Thyroid gland (tissue), 4 donors: Measurements from ENCODE around the gene ZNF398. TPM values are rescaled to one million over a fixed set of nuclear protein-coding genes. Genes with fewer than 3 reads are reported as not detected.

Experiments used
- DNase-seq, 2 donors: peaks; one replicate each; pipeline ENCODE4 v3.0.0-alpha.2; 2019
- H3K27ac ChIP-seq, 3 donors: fragments of 200-600 bp; sonication (generic); 1 replicate in 2 of 3; 2 replicates in 1 of 3; pipeline ENCODE4 v1.5.1; 2016 to 2019; ENCODE audit warnings: mild to moderate bottlenecking in 1 of 3, moderate library complexity in 1 of 3
- H3K27me3 ChIP-seq: fragments of 200-600 bp; sonication (generic); one replicate; pipeline ENCODE4 v1.5.1; 2019
- H3K36me3 ChIP-seq, 2 donors: fragments of 200-600 bp; sonication (generic); one replicate each; pipeline ENCODE4 v1.5.1; 2016 to 2019
- H3K4me1 ChIP-seq, 2 donors: fragments of 200-600 bp; sonication (generic); one replicate each; pipeline ENCODE4 v1.5.1; 2017 to 2019
- H3K4me3 ChIP-seq, 3 donors: fragments of 200-600 bp; sonication (generic); replicated peaks in 1 of 3; 1 replicate in 2 of 3; 2 replicates in 1 of 3; pipeline ENCODE4 v1.5.1; 2016; ENCODE audit warnings: mild to moderate bottlenecking in 1 of 3
- H3K9me3 ChIP-seq: fragments of 200-600 bp; sonication (generic); one replicate; pipeline ENCODE4 v1.5.1; 2017
- POLR2A ChIP-seq, 2 donors: fragments of 450-650 bp; IDR thresholded peaks; one replicate each; pipeline ENCODE4 v1.6.1; 2017; ENCODE audit warnings: antibody characterized with exemption in 2 of 2, mild to moderate bottlenecking in 2 of 2, moderate library complexity in 1 of 2
- WGBS, 2 donors: methylation state at CpG; one replicate each; pipeline ENCODE4 v1.1.5; 2017; 5-methylcytosine and 5-hydroxymethylcytosine counted together
- intact Hi-C: fragments of 100-400 bp; cut with DNase I; formaldehyde crosslinking; loops from one replicate; pipeline ENCODE4 v1.15.1; 2023
- small RNA-seq: library from RNA; depleted of rRNA; stranded (forward); fragments of <200 nt; gene quantifications from one replicate; pipeline ENCODE3, GENCODE V24; 2016
- total RNA-seq, 4 donors: library from RNA; depleted of rRNA; stranded (reverse); fragments of >200 nt; gene quantifications; one replicate each; pipeline ENCODE4 v1.2.3, GENCODE V29; 2016
- TF ChIP-seq, protein P1 (sequence below), 6 experiments: fragments of 200-600 bp in 3 of 6; fragments of 450-650 bp in 3 of 6; sonication (generic) in 3 of 6; IDR thresholded peaks; one replicate each; pipeline ENCODE4 v1.5.1; 2016 to 2019; ENCODE audit warnings: antibody characterized with exemption in 6 of 6, mild to moderate bottlenecking in 2 of 6, inconsistent platforms in 1 of 6, moderate library complexity in 1 of 6

Gene ZNF398
- total RNA-seq, 4 donors from 2014 or later: 19.6 to 29.9 (median 23.0) TPM

DNA sequence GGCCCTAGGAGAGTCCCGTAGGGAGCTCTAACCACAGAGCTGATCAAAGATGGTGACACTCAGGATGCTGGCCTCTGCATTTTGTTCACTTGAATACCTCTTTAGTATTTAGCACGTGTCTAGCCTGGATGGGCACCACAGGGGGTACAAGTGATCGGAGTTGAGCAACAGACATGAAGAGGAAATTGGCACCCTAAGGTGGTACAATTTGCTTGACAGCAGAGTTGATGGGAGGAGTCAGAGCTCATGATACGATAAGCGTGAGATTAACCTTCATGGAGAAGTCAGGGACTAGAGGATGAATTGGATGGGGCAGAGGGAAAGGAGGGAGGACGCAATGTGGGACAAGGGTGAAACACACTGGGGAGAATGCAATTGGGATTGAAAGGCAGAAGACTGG lies 82.3 kb downstream of the ZNF398 start:
- H3K36me3 ChIP-seq: peaks cover 2 to 8% of the 10 kb centered on the region in 2 donors
- no peak for DNase-seq
- H3K4me3 ChIP-seq: no peak overlapping the region
- no peak overlapping the region for H3K27ac ChIP-seq
- intact Hi-C loops: no loop called here
- WGBS, 2 donors: 56 to 68% methylated on average over 5 to 6 of the region's 6 CpGs
- no peaks in the 10 kb centered on the region for H3K4me1 ChIP-seq
- H3K27me3 ChIP-seq: no peaks in the 10 kb centered on the region
- H3K9me3 ChIP-seq: no peaks in the 10 kb centered on the region
- TF ChIP-seq, protein P1, sequence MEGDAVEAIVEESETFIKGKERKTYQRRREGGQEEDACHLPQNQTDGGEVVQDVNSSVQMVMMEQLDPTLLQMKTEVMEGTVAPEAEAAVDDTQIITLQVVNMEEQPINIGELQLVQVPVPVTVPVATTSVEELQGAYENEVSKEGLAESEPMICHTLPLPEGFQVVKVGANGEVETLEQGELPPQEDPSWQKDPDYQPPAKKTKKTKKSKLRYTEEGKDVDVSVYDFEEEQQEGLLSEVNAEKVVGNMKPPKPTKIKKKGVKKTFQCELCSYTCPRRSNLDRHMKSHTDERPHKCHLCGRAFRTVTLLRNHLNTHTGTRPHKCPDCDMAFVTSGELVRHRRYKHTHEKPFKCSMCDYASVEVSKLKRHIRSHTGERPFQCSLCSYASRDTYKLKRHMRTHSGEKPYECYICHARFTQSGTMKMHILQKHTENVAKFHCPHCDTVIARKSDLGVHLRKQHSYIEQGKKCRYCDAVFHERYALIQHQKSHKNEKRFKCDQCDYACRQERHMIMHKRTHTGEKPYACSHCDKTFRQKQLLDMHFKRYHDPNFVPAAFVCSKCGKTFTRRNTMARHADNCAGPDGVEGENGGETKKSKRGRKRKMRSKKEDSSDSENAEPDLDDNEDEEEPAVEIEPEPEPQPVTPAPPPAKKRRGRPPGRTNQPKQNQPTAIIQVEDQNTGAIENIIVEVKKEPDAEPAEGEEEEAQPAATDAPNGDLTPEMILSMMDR (IDR thresholded peaks at IDR 0.05): no peak
- TF ChIP-seq POLR2A (IDR thresholded peaks at IDR 0.05): no peak

GRCh38 chr7:149232362-149232761 lies 85.1 kb downstream of the ZNF398 start:
- no peaks in the 10 kb centered on the region for H3K36me3 ChIP-seq
- H3K27ac ChIP-seq: no peak overlapping the region
- TF ChIP-seq, protein P1 (IDR thresholded peaks at IDR 0.05): no peak
- no peak for TF ChIP-seq POLR2A (IDR thresholded peaks at IDR 0.05)
- no peaks in the 10 kb centered on the region for H3K4me1 ChIP-seq
- DNase-seq: no peak
- H3K4me3 ChIP-seq: no peak overlapping the region
- H3K9me3 ChIP-seq: no peaks in the 10 kb centered on the region
- 65 to 86% methylated on average over 2 of the region's 2 CpGs for WGBS, 2 donors
- intact Hi-C loops: no loop called here
- H3K27me3 ChIP-seq: no peaks in the 10 kb centered on the region

Small RNAs within 50 kb of the gene (small RNA-seq; reads per million reads assigned to genes)
- gene AC004890.1 (not detected), gene RN7SL521P (0.94 reads per million, percentile 8 among the genes with 10 or more reads in this experiment)

Other genes starting within 250 kb of the ZNF398 start
- 100 to 1,000 TPM; 172 to 749 (median 498) TPM for gene PDIA4, start 118.9 kb upstream of the ZNF398 start, total RNA-seq
- gene ZNF786, start 56.7 kb upstream of the ZNF398 start, total RNA-seq: 10 to 100 TPM in 2 of 4 donors, 1 to 10 TPM in 2; 6.6 to 12.1 (median 10.7) TPM
- gene ZNF425, start 21.1 kb upstream of the ZNF398 start, total RNA-seq: 10 to 100 TPM in 1 of 4 donors, 1 to 10 TPM in 3; 3.3 to 12.8 (median 3.7) TPM
- gene ZNF282, start 48.1 kb downstream of the ZNF398 start, total RNA-seq: 10 to 100 TPM; 13.8 to 28.5 (median 21.3) TPM
- gene ZNF212, start 92.2 kb downstream of the ZNF398 start, total RNA-seq: 10 to 100 TPM in 2 of 4 donors, 1 to 10 TPM in 2; 6.7 to 12.5 (median 9.7) TPM
- 10 to 100 TPM; 11.3 to 18.0 (median 15.1) TPM for gene ZNF783, start 114.7 kb downstream of the ZNF398 start, total RNA-seq